ENCODE results near the gene APOOL.

DNA sequence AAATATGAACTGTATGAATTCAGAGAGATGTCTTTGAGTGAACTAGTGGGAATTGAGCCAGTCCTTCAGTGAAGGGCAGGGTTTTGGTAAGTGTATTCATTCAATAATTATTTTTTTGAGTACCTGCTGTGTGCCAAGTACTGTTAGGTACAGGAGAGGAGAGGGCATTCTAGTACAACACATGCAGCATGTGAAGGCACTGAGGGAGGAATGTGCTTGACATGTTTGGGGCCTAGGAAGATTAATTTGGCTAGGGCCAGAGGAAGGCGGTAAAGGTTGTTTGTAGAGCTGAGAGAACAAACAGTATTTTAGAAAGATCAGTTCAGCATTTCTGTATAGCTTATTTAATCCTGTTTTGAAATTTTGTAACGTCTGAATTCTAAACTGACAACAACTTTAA is 27.8 kb downstream of the APOOL start:
- TF ChIP-seq, protein P1, sequence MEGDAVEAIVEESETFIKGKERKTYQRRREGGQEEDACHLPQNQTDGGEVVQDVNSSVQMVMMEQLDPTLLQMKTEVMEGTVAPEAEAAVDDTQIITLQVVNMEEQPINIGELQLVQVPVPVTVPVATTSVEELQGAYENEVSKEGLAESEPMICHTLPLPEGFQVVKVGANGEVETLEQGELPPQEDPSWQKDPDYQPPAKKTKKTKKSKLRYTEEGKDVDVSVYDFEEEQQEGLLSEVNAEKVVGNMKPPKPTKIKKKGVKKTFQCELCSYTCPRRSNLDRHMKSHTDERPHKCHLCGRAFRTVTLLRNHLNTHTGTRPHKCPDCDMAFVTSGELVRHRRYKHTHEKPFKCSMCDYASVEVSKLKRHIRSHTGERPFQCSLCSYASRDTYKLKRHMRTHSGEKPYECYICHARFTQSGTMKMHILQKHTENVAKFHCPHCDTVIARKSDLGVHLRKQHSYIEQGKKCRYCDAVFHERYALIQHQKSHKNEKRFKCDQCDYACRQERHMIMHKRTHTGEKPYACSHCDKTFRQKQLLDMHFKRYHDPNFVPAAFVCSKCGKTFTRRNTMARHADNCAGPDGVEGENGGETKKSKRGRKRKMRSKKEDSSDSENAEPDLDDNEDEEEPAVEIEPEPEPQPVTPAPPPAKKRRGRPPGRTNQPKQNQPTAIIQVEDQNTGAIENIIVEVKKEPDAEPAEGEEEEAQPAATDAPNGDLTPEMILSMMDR (IDR thresholded peaks at IDR 0.05; ENCODE audit: insufficient read depth, low read length, poor library complexity, severe bottlenecking): no peak
- TF ChIP-seq EZH2phosphoT487 (conservative IDR thresholded peaks at IDR 0.05; ENCODE audit: low read length): no peak

Data from SU-DHL-6 (cell line).